Prostate gland (tissue), 2 donors: ENCODE results near the gene SHISA8. TPM values are rescaled to one million over a fixed set of nuclear protein-coding genes. Genes with fewer than 3 reads are reported as not detected.

Experiments used
- DNase-seq: peaks from one replicate; pipeline ENCODE4 v3.0.0-alpha.2; 2019; ENCODE audit warnings: low spot score
- H3K27ac ChIP-seq, 2 donors: fragments of 200-600 bp; sonication (generic); 2 replicates each; pipeline ENCODE4 v1.5.1; 2017 to 2019
- H3K27me3 ChIP-seq: fragments of 200-600 bp; sonication (generic); replicated peaks from 2 replicates; pipeline ENCODE4 v1.5.1; 2019; ENCODE audit not compliant: insufficient read depth
- H3K36me3 ChIP-seq, 2 donors: fragments of 200-600 bp; sonication (generic); 1 replicate in 1 of 2; 2 replicates in 1 of 2; pipeline versions ENCODE4 v1.5.1 to v1.8.1; 2017 to 2019
- H3K4me1 ChIP-seq: fragments of 200-600 bp; sonication (generic); replicated peaks from 2 replicates; pipeline ENCODE4 v1.5.1; 2019
- H3K4me3 ChIP-seq, 2 donors: fragments of 200-600 bp; sonication (generic); 2 replicates each; pipeline ENCODE4 v1.5.1; 2017 to 2019
- H3K9me3 ChIP-seq: fragments of 200-600 bp; sonication (generic); 2 replicates; pipeline ENCODE4 v1.5.1; 2017
- POLR2A ChIP-seq: fragments of 450-650 bp; IDR thresholded peaks from one replicate; pipeline ENCODE4 v1.6.1; 2016; ENCODE audit warnings: antibody characterized with exemption, mild to moderate bottlenecking
- POLR2AphosphoS5 ChIP-seq: sonication (generic); formaldehyde crosslinking; IDR thresholded peaks from one replicate; pipeline ENCODE4 v1.6.1; 2017; ENCODE audit warnings: antibody characterized with exemption
- WGBS: methylation state at CpG from one replicate; pipeline ENCODE4 v1.1.5; 2018; 5-methylcytosine and 5-hydroxymethylcytosine counted together
- intact Hi-C: fragments of 100-400 bp; cut with DNase I; formaldehyde crosslinking; loops from one replicate; pipeline ENCODE4 v1.14.2; 2022
- total RNA-seq, 2 donors: library from RNA; depleted of rRNA; stranded (reverse); fragments of >200 nt; gene quantifications; one replicate each; pipeline ENCODE4 v1.1.0, GENCODE V29; 2016
- TF ChIP-seq, protein P1 (sequence below), 4 experiments: fragments of 200-600 bp in 2 of 4; fragments of 450-650 bp in 2 of 4; sonication (generic) in 2 of 4; IDR thresholded peaks; 1 replicate in 3 of 4; 2 replicates in 1 of 4; pipeline ENCODE4 v1.5.1; 2016 to 2019; ENCODE audit warnings: antibody characterized with exemption in 4 of 4, mild to moderate bottlenecking in 2 of 4, moderate library complexity in 2 of 4

The SHISA8 gene
- total RNA-seq, 2 donors from 2014 or later, result not detected

- Histone ChIP-seq H3K27ac (no peak overlapping the region), H3K27me3 (peaks cover 13% of the 10 kb centered on the region), H3K36me3 (no peaks in the 10 kb centered on the region), H3K4me3 (no peak overlapping the region), H3K4me1 (peaks cover 9% of the 10 kb centered on the region), H3K9me3 (no peaks in the 10 kb centered on the region)
- TF ChIP-seq, protein P1, sequence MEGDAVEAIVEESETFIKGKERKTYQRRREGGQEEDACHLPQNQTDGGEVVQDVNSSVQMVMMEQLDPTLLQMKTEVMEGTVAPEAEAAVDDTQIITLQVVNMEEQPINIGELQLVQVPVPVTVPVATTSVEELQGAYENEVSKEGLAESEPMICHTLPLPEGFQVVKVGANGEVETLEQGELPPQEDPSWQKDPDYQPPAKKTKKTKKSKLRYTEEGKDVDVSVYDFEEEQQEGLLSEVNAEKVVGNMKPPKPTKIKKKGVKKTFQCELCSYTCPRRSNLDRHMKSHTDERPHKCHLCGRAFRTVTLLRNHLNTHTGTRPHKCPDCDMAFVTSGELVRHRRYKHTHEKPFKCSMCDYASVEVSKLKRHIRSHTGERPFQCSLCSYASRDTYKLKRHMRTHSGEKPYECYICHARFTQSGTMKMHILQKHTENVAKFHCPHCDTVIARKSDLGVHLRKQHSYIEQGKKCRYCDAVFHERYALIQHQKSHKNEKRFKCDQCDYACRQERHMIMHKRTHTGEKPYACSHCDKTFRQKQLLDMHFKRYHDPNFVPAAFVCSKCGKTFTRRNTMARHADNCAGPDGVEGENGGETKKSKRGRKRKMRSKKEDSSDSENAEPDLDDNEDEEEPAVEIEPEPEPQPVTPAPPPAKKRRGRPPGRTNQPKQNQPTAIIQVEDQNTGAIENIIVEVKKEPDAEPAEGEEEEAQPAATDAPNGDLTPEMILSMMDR (IDR thresholded peaks at IDR 0.05), result no peak
- TF ChIP-seq POLR2AphosphoS5, result no peak
- no peak for TF ChIP-seq POLR2A
- intact Hi-C loops, result no loop called here
- 81% methylated on average over 10 of the region's 10 CpGs for WGBS
- no peak for DNase-seq
These were observed 7.2 kb downstream of the SHISA8 start for GRCh38 chr22:41907436-41908401.

GRCh38 chr22:41906822-41907221 lies 8.1 kb downstream of the SHISA8 start:
- intact Hi-C loops, result no loop called here
- DNase-seq, result no peak
- Histone ChIP-seq H3K4me3 (no peak overlapping the region), H3K27me3 (peaks cover 8% of the 10 kb centered on the region), H3K9me3 (no peaks in the 10 kb centered on the region), H3K4me1 (peaks cover 9% of the 10 kb centered on the region), H3K27ac (no peak overlapping the region), H3K36me3 (no peaks in the 10 kb centered on the region)
- 89% methylated on average over 5 of the region's 5 CpGs for WGBS
- no peak for TF ChIP-seq POLR2AphosphoS5
- TF ChIP-seq, protein P1 (IDR thresholded peaks at IDR 0.05), result no peak
- no peak for TF ChIP-seq POLR2A

DNA sequence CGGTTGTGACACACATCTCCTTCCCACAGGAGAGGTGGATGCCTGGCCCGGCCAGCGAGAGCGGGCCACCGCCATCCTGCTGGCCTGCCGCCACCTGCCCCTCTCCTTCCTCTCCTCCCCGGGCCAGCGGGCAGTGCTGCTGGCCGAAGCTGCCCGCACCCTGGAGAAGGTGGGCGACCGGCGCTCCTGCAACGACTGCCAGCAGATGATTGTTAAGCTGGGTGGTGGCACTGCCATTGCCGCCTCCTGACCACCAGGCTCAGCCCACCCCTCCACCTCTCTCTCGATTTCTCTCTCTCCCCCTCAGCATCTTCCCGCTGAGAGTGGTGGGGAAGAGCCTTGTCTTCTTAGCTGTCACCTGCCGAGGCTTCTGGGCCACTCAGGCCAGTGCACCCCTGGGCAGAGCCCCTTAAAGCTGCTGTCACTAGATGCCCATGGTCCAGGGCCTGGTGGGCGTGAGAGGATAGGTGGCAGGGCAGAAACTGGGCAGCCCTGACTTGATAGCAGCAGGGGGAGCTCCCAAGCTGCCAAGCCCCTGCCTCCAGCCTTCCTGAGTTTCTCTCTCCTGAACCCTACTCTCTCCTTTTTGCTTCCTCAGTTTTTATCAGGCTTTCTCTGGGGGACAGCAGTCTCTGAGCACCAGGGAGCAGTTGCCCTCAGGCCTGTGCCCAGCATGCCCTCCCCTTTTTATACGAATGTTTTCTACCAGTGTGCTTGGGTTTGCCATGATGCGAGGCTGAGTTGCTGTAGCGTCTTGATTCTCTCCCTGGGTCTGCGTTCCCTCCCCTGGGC lies 9.3 kb downstream of the SHISA8 start:
- TF ChIP-seq POLR2A (no peak), POLR2AphosphoS5 (no peak)
- TF ChIP-seq, protein P1 (IDR thresholded peaks at IDR 0.05), result no peak
- WGBS, result 88% methylated on average over 22 of the region's 23 CpGs
- intact Hi-C loops, result no loop called here
- no peaks in the 10 kb centered on the region for H3K27me3 ChIP-seq
- H3K4me1 ChIP-seq, result peaks cover 4% of the 10 kb centered on the region
- H3K36me3 ChIP-seq, result no peaks in the 10 kb centered on the region
- no peak overlapping the region for H3K4me3 ChIP-seq
- no peaks in the 10 kb centered on the region for H3K9me3 ChIP-seq
- no peak for DNase-seq
- no peak overlapping the region for H3K27ac ChIP-seq

DNA sequence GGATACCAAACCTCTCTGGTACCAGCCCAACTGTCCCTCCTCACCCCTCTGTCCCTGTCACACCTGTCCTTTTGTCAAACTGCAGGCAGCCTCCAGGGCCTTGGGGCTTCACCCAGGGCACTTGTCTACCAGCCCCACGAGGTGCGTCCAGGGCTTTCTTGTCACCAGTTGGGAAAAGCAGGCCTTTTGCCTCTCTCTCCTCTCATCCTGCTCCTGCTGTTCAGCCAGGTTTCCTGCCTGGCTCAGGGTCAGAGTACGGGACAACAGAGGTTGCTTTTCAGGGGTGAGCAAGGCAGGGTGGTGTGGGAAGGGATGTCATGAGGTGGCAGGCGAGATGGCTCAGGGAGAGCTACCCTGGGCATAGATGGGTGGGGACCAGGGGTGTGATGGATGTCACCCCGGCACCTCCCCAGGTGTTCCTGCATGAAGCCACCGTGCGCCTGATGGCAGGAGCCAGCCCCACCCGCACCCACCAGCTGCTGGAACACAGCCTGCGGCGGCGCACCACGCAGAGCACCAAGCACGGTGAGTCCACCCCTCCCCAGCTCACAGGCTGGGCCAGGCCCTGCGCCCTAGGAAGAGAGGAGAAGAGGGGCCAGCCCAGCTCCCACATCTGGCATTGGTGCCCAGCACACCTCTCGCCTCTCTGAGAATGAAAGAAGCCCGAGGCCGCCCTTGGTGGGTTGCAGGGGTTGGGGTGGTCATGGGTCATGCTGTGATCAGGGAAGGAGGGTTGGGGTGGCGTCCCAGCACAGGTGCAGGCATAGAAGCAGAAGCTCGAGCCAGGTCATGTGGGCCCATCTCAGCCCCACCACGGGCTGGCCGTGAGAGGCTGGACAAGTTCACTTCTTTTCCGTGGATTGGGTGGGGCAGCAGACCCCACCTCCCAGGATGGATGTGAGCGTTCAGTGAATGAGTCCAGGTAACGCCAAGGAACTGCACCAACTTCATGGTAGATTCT lies 10.1 kb downstream of the SHISA8 start:
- Histone ChIP-seq H3K4me1 (no peaks in the 10 kb centered on the region), H3K36me3 (no peaks in the 10 kb centered on the region), H3K27me3 (no peaks in the 10 kb centered on the region), H3K27ac (no peak overlapping the region), H3K4me3 (no peak overlapping the region), H3K9me3 (no peaks in the 10 kb centered on the region)
- TF ChIP-seq POLR2AphosphoS5 (no peak), POLR2A (no peak)
- TF ChIP-seq, protein P1 (IDR thresholded peaks at IDR 0.05), result no peak
- intact Hi-C loops, result no loop called here
- no peak for DNase-seq
- 91% methylated on average over 24 of the region's 24 CpGs for WGBS
